ENCODE measurements around the gene KIAA1958.

DNA sequence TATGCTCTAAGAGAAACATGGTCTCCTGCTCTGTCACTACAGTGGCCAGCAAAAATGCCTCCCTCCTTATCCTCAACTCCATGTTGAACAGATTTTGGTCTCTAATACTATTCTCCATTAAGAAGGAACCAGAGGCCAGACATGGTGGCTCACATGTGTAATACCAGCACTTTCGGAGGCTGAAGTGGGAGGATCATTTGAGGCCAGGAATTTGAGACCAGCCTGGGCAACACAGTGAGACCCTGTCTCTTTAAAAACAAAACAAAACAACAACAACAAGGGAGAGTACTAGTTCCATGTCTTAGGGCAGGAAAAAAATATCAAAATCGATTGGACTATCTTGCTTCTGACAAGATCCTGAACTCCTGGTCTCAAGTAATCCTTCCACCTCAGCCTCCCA lies 216.7 kb downstream of the KIAA1958 start:
- TF ChIP-seq CTCF (IDR thresholded peaks at IDR 0.05 in 8 of 11, conservative IDR thresholded peaks at IDR 0.05 in 3 of 11) (no peak), POLR2AphosphoS5 (IDR thresholded peaks at IDR 0.05) (no peak), POLR2A (IDR thresholded peaks at IDR 0.05) (no peak)
